GM12872 (cell line): ENCODE data around the gene EHD1.

Experiments
- CTCF ChIP-seq: IDR thresholded peaks from 3 replicates; pipeline ENCODE4 v1.5.1; 2011; ENCODE audit warnings: low read depth, mild to moderate bottlenecking, low read length, moderate library complexity; ENCODE audit not compliant: insufficient read depth

The EHD1 gene

GRCh38 chr11:64898541-64898940 is 20.1 kb upstream of the EHD1 start:
- no peak for TF ChIP-seq CTCF

DNA sequence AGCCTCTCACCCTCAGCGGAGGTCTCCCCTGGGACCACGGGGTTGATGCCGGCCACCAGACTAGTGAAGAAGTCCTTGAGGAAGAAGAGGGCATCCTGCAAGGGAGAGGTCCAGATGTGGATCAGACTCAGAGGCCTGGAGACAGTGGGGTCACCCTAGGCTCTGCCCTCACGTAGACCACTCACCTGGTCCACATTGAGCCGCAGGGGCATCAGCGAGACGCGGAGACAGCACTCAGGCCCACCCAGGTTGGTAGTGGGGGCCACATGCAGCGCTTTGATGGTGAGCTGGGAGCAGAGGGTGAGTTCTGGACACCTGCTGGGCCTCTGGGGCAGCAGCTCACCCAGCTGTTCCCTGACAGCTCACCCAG is 19.6 kb upstream of the EHD1 start:
- TF ChIP-seq CTCF = no peak

DNA sequence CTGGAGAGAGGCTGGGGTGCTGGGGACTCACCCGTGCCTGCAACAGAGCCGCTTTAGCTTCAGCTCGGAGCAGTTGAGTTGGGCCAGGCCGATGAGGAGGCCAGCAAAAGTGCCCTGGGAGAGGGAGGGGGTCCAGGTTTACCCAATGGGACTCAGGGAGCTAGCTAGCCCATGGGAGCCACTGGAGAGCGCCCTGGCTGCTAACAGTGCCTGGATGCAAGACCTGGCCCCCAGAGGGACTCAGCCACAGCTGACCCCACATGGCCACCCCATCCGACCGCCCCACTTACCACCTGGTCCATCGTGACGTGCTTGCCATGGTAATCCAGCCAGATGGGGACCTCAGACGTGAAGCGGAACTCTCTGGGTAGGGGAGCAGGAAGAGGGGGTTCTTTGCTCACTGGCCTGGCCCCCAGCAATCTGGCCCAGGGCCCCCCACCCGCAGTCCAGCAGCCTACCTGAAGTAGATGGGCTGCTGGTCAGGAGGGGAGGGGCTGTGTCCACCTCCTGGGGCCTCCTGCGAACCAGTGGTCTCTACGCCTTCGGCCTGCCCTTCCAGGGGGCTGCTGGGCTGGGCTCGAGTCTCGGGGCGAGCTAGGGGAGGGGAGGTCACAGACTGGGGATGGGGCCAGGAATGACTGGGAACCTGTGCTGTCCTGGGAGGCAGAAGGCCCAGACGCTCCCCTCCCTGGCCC is 19.1 kb upstream of the EHD1 start:
- no peak for TF ChIP-seq CTCF

DNA sequence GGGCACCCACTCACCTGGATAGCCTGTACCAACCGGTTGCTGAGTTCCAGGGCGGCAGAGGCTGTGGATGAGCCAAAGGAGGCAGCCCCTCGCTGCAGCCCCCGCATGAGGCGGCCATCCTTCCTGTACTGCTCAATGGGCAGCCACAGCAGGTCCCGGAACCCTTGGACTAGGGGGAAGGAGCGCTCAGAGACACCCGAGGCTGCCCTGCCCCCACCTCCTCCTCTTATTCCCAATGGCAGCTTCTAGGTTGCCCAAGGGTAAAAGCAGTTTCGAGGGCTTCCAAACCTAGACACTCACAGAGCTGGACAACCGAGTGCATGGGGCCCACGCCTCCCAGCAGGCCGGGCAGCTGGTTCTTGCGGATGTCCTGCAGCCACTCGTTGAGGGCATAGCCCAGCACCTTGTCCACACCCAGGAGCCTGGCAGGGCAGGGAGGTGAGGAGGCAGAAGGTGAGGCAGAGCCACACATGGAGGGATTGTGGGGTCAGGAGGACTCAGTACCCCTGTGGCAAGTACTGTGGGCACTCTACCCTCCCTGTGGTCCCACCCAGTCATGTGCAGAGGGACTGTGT is 18.1 kb upstream of the EHD1 start:
- no peak for TF ChIP-seq CTCF

DNA sequence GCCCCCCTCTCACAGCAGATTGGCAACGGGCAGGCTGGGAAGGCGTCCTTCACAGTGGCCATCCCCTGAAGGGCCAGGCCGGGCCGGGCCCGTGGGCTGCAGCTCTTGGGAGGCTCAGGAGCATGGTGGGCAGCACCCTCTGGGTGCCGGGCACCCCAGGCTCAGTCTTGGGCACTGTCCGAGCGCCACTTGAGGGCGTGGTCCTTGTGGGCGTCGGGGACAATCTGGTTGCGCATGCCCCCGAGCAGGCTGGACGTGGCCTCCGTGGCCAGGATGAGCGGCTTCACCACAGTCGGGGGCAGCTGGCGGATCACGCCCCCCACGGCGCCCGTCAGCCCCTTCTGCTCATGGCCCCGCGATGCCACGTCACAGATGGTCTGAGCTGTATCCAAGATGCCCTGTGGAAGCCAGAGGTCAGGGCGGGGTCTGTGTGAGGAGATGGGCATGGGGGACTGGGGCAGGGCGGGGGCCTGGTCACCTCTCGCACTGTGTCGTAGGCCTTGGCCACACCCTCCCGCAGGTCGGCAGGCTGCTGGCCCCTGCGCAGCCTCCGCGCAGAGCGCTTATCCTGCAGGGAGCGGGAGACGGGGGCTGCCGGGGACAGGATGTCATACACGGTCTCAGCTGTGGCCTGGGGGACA is 16.5 kb upstream of the EHD1 start:
- no peak for TF ChIP-seq CTCF

DNA sequence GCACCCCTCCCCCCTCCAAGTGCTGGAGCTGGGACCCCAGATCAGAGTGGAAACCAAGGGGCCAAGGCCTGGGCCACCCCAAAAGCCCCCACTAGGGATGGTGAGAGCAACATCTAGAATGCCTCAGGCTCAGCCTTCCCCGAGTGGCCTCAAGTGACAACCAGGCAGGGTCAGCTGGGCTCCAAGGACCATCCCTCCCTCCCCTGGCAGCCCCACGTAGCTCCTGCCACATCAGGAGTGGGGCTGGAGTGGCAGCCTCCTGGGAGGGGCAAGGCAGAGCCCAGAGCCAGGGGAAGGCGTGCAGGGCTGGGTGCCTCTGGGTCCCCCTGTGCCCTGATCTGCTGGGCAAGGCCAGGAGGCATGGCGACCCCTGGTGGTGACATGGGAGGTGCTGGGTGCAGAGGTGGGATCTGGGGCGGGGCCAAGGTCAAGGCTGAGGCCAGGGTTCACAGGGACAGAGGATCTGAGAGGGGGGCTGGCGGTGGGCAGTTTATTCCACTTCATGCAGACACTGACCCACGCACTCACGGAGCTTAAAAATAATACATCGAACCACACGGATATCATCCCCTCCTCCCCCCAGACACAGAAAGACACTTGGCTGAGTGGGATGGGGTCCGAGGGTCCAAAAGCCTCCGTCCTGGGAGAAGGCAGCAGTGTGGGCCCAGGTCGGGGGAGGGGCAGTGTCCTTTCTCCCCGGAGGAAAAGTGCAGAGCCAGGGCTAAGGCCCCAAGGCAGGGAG is 15.8 kb upstream of the EHD1 start:
- TF ChIP-seq CTCF = peak; percentile 93

GRCh38 chr11:64893194-64894069 is 15.0 kb upstream of the EHD1 start:
- no peak for TF ChIP-seq CTCF
